ENCODE results near the gene FBXO24.
A peak's percentile ranks its signal among the peaks of the same experiment; 100 is the strongest.

FBXO24 gene

GRCh38 chr7:100573691-100574361 lies 12.3 kb upstream of the FBXO24 start, which contains the start of gene SAP25:
Gene SAP25, minus strand, starts transcription at chr7:100573900. Its CDS starts 158 bp downstream, at chr7:100573742.
- DNase-seq (ENCODE audit: low read depth in 2 of 2) = no peak

GRCh38 chr7:100574362-100575205 lies 11.5 kb upstream of the FBXO24 start:
- no peak for DNase-seq (ENCODE audit: low read depth in 2 of 2)

GRCh38 chr7:100575206-100575631 lies 10.9 kb upstream of the FBXO24 start:
- DNase-seq (ENCODE audit: low read depth in 2 of 2) = no peak

GRCh38 chr7:100575746-100576383 lies 10.3 kb upstream of the FBXO24 start:
- no peak for DNase-seq (ENCODE audit: low read depth in 2 of 2)

- DNase-seq (ENCODE audit: low read depth in 2 of 2) = no peak
Measured at GRCh38 chr7:100576384-100576993, 9.6 kb upstream of the FBXO24 start.

- no peak for DNase-seq (ENCODE audit: low read depth in 2 of 2)
Measured at GRCh38 chr7:100577103-100577502, 9.0 kb upstream of the FBXO24 start.

GRCh38 chr7:100577507-100577906 lies 8.6 kb upstream of the FBXO24 start:
- no peak for DNase-seq (ENCODE audit: low read depth in 2 of 2)

- no peak for DNase-seq (ENCODE audit: low read depth in 2 of 2)
Measured at GRCh38 chr7:100578246-100579183, 7.6 kb upstream of the FBXO24 start.

GRCh38 chr7:100580466-100581283 lies 5.5 kb upstream of the FBXO24 start:
- DNase-seq (ENCODE audit: low read depth in 2 of 2) = no peak

- DNase-seq (ENCODE audit: low read depth in 2 of 2) = no peak
Measured at GRCh38 chr7:100582041-100582579, 4.0 kb upstream of the FBXO24 start.

- DNase-seq (ENCODE audit: low read depth in 2 of 2) = no peak
Measured at GRCh38 chr7:100582650-100583049, 3.5 kb upstream of the FBXO24 start.

- DNase-seq (ENCODE audit: low read depth in 2 of 2) = peak; percentile 52 to 66
Measured at GRCh38 chr7:100583132-100584053, 2.7 kb upstream of the FBXO24 start.

- no peak for DNase-seq (ENCODE audit: low read depth in 2 of 2)
Measured at GRCh38 chr7:100584054-100584682, 2.0 kb upstream of the FBXO24 start.

- no peak for DNase-seq (ENCODE audit: low read depth in 2 of 2)
Measured at GRCh38 chr7:100584683-100585510, 1.2 kb upstream of the FBXO24 start.

GRCh38 chr7:100585511-100586265 lies 440 bp upstream of the FBXO24 start, which contains the start of gene LRCH4:
Gene LRCH4, minus strand, starts transcription at chr7:100586129. Its CDS starts 29 bp downstream, at chr7:100586100.
- no peak for DNase-seq (ENCODE audit: low read depth in 2 of 2)

GRCh38 chr7:100588438-100588837 lies 2.3 kb downstream of the FBXO24 start:
- DNase-seq (ENCODE audit: low read depth in 2 of 2) = no peak
